H7 (cell line): Measurements from ENCODE around the gene MRFAP1L1. TPM values are rescaled to one million over a fixed set of nuclear protein-coding genes. Genes with fewer than 3 reads are reported as not detected.

Source experiments
- total RNA-seq: library from RNA; depleted of rRNA; stranded (reverse); fragments of >200 nt; shearing (Covaris generic); gene quantifications from 2 replicates; pipeline ENCODE4 v1.2.3, GENCODE V29; 2014; rRNA removed

MRFAP1L1 gene
- total RNA-seq, 1 experiment from 2014 or later, result 49.0 TPM

Other genes with a start within 250 kb of the MRFAP1L1 start
- 7.2 and 7.6 TPM in 2 replicates for gene PPP2R2C, start 237.3 kb downstream of the MRFAP1L1 start, total RNA-seq
- 3.4 and 4.4 TPM in 2 replicates for gene MAN2B2, start 134.7 kb downstream of the MRFAP1L1 start, total RNA-seq
- gene MRFAP1, start 69.2 kb downstream of the MRFAP1L1 start, total RNA-seq, result 82.2 and 83.2 TPM in 2 replicates
- gene S100P, start 16.0 kb downstream of the MRFAP1L1 start, total RNA-seq, result not detected in 2 replicates
- 35.5 and 39.7 TPM in 2 replicates for gene BLOC1S4, start 6.3 kb upstream of the MRFAP1L1 start, total RNA-seq
- gene KIAA0232, start 72.9 kb upstream of the MRFAP1L1 start, total RNA-seq, result 11.5 and 15.9 TPM in 2 replicates
- 55.8 and 58.3 TPM in 2 replicates for gene TBC1D14, start 200.0 kb upstream of the MRFAP1L1 start, total RNA-seq